Measurements from ENCODE around the gene CSF1.
"Not testable (repeated sequence)": the region's sequence is repeated elsewhere in the genome, so short reads cannot be mapped to it uniquely, and the experiment has no call there.

Gene CSF1

GRCh38 chr1:109946511-109946910 lies 35.9 kb downstream of the CSF1 start:
- DNase-seq: no peak

- no peak for DNase-seq
These were observed 37.1 kb downstream of the CSF1 start for GRCh38 chr1:109947582-109948284.

GRCh38 chr1:109948285-109948630 lies 37.6 kb downstream of the CSF1 start:
- no peak for DNase-seq

- DNase-seq: no peak
These were observed 39.4 kb downstream of the CSF1 start for GRCh38 chr1:109950038-109950437.

- DNase-seq: no peak
These were observed 39.9 kb downstream of the CSF1 start for GRCh38 chr1:109950509-109950908.

- not testable (repeated sequence) for DNase-seq
These were observed 40.9 kb downstream of the CSF1 start for GRCh38 chr1:109951501-109951900.

GRCh38 chr1:109954041-109954512 lies 43.4 kb downstream of the CSF1 start:
- DNase-seq: no peak

GRCh38 chr1:109959632-109959973 lies 49.0 kb downstream of the CSF1 start:
- no peak for DNase-seq

- no peak for DNase-seq
These were observed 49.5 kb downstream of the CSF1 start for GRCh38 chr1:109959974-109960744.

- DNase-seq: no peak
These were observed 50.1 kb downstream of the CSF1 start for GRCh38 chr1:109960745-109961094.

- DNase-seq: no peak
These were observed 53.2 kb downstream of the CSF1 start for GRCh38 chr1:109963864-109964263.

GRCh38 chr1:109969146-109969829 lies 58.6 kb downstream of the CSF1 start:
- no peak for DNase-seq

GRCh38 chr1:109969907-109970306 lies 59.3 kb downstream of the CSF1 start:
- DNase-seq: no peak

- no peak for DNase-seq
These were observed 60.9 kb downstream of the CSF1 start for GRCh38 chr1:109971559-109971958.

- DNase-seq: no peak
These were observed 63.5 kb downstream of the CSF1 start for GRCh38 chr1:109974191-109974590.

- DNase-seq: no peak
These were observed 65.1 kb downstream of the CSF1 start for GRCh38 chr1:109975718-109976117.

GRCh38 chr1:109976762-109977161 lies 66.1 kb downstream of the CSF1 start:
- DNase-seq: no peak

GRCh38 chr1:109977225-109977624 lies 66.6 kb downstream of the CSF1 start:
- DNase-seq: no peak

GRCh38 chr1:109977657-109978378 lies 67.2 kb downstream of the CSF1 start:
- no peak for DNase-seq

- no peak for DNase-seq
These were observed 68.3 kb downstream of the CSF1 start for GRCh38 chr1:109978761-109979488.

- no peak for DNase-seq
These were observed 68.9 kb downstream of the CSF1 start for GRCh38 chr1:109979489-109980091.
